H9 (cell line): Measurements from ENCODE around the gene PIM3. TPM values are rescaled to one million over a fixed set of nuclear protein-coding genes. Genes with fewer than 3 reads are reported as not detected.
A peak's percentile ranks its signal among the peaks of the same experiment; 100 is the strongest.
"Not testable (repeated sequence)": the region's sequence is repeated elsewhere in the genome, so short reads cannot be mapped to it uniquely, and the experiment has no call there.

Experiments
- DNase-seq: peaks from one replicate; pipeline ENCODE4 v3.0.0-alpha.2; 2017
- H2AFZ ChIP-seq: one replicate; pipeline ENCODE4 v1.6.1; 2013; ENCODE audit warnings: mild to moderate bottlenecking, low read length, control low read depth, moderate library complexity
- H2AK5ac ChIP-seq: 2 replicates; pipeline ENCODE4 v1.6.1; 2013; ENCODE audit warnings: low read length, control low read depth, mixed read lengths; ENCODE audit not compliant: insufficient read length
- H2BK120ac ChIP-seq: one replicate; pipeline ENCODE4 v1.6.1; 2013; ENCODE audit warnings: low read depth, mild to moderate bottlenecking, low read length, control low read depth, inconsistent platforms; ENCODE audit not compliant: poor library complexity, severe bottlenecking
- H2BK12ac ChIP-seq: 2 replicates; pipeline ENCODE4 v1.6.1; 2013; ENCODE audit warnings: low read length, control low read depth, mixed read lengths, low read depth; ENCODE audit not compliant: insufficient read length
- H2BK15ac ChIP-seq: 2 replicates; pipeline ENCODE4 v1.6.1; 2013; ENCODE audit warnings: low read depth, low read length, control low read depth
- H2BK20ac ChIP-seq: one replicate; pipeline ENCODE4 v1.6.1; 2013; ENCODE audit warnings: low read depth, mild to moderate bottlenecking, low read length, control low read depth, inconsistent platforms; ENCODE audit not compliant: poor library complexity, severe bottlenecking
- H2BK5ac ChIP-seq: 2 replicates; pipeline ENCODE4 v1.6.1; 2013; ENCODE audit warnings: low read length, control low read depth, mixed read lengths; ENCODE audit not compliant: insufficient read length
- H3K14ac ChIP-seq: 2 replicates; pipeline ENCODE4 v1.6.1; 2013; ENCODE audit warnings: low read length, control low read depth; ENCODE audit not compliant: insufficient read depth
- H3K18ac ChIP-seq: 2 replicates; pipeline ENCODE4 v1.6.1; 2013; ENCODE audit warnings: low read depth, mild to moderate bottlenecking, mixed read lengths, low read length, control low read depth; ENCODE audit not compliant: insufficient read length
- H3K23ac ChIP-seq: 2 replicates; pipeline ENCODE4 v1.6.1; 2013; ENCODE audit warnings: low read length, control low read depth, mixed read lengths, low read depth; ENCODE audit not compliant: insufficient read length
- H3K23me2 ChIP-seq: 2 replicates; pipeline ENCODE4 v1.6.1; 2013; ENCODE audit warnings: low read depth, mild to moderate bottlenecking, mixed read lengths, low read length, control low read depth; ENCODE audit not compliant: insufficient read length, poor library complexity, severe bottlenecking
- H3K27ac ChIP-seq: 2 replicates; pipeline ENCODE4 v1.5.1; 2013; ENCODE audit warnings: low read length, control low read depth, mixed read lengths, low read depth; ENCODE audit not compliant: insufficient read length
- H3K27me3 ChIP-seq: 2 replicates; pipeline ENCODE4 v1.6.1; 2013; ENCODE audit warnings: low read length, control low read depth, inconsistent platforms; ENCODE audit not compliant: insufficient read depth
- H3K4ac ChIP-seq: 2 replicates; pipeline ENCODE4 v1.6.1; 2013; ENCODE audit warnings: low read depth, mild to moderate bottlenecking, control low read depth, inconsistent platforms, low read length, moderate library complexity
- H3K4me1 ChIP-seq: 2 replicates; pipeline ENCODE4 v1.6.1; 2013; ENCODE audit warnings: low read length, control low read depth, inconsistent platforms; ENCODE audit not compliant: insufficient read depth
- H3K4me2 ChIP-seq: 2 replicates; pipeline ENCODE4 v1.6.1; 2013; ENCODE audit warnings: low read length, control low read depth, mixed read lengths; ENCODE audit not compliant: insufficient read length, insufficient read depth
- H3K56ac ChIP-seq: 2 replicates; pipeline ENCODE4 v1.6.1; 2013; ENCODE audit warnings: low read depth, mild to moderate bottlenecking, mixed read lengths, low read length, control low read depth; ENCODE audit not compliant: insufficient read length
- H3K79me1 ChIP-seq: 2 replicates; pipeline ENCODE4 v1.6.1; 2013; ENCODE audit warnings: low read depth, mild to moderate bottlenecking, moderate library complexity, low read length, control low read depth, inconsistent platforms; ENCODE audit not compliant: insufficient read depth, poor library complexity, severe bottlenecking
- H3K79me2 ChIP-seq: 2 replicates; pipeline ENCODE4 v1.6.1; 2013; ENCODE audit warnings: low read length, control low read depth, inconsistent platforms; ENCODE audit not compliant: insufficient read depth
- H3K9ac ChIP-seq: 2 replicates; pipeline ENCODE4 v1.6.1; 2013; ENCODE audit warnings: low read length, control low read depth, mixed read lengths; ENCODE audit not compliant: insufficient read length; ENCODE audit errors: extremely low read depth
- H3K9me3 ChIP-seq: one replicate; pipeline ENCODE4 v1.6.1; 2013; ENCODE audit warnings: low read depth, low read length, inconsistent platforms; ENCODE audit not compliant: control insufficient read depth
- H3T11ph ChIP-seq: one replicate; pipeline ENCODE4 v1.6.1; 2013; ENCODE audit warnings: mild to moderate bottlenecking, low read length, control low read depth, inconsistent platforms
- H4K20me1 ChIP-seq: one replicate; pipeline ENCODE4 v1.6.1; 2013; ENCODE audit not compliant: control insufficient read depth, insufficient read length, insufficient read depth
- H4K5ac ChIP-seq: 2 replicates; pipeline ENCODE4 v1.6.1; 2013; ENCODE audit warnings: low read depth, mild to moderate bottlenecking, mixed read lengths, low read length, control low read depth; ENCODE audit not compliant: insufficient read length
- H4K8ac ChIP-seq: replicated peaks from 2 replicates; pipeline ENCODE4 v1.6.1; 2013; ENCODE audit warnings: low read length, control low read depth, mixed read lengths, low read depth; ENCODE audit not compliant: insufficient read length
- H4K91ac ChIP-seq: 2 replicates; pipeline ENCODE4 v1.6.1; 2013; ENCODE audit warnings: low read depth, mild to moderate bottlenecking, moderate library complexity, mixed read lengths, low read length, control low read depth; ENCODE audit not compliant: insufficient read length
- H3K27ac Mint-ChIP-seq, 3 experiments: 2 replicates in 2 of 3; 3 replicates in 1 of 3; pipeline ENCODE4 v1.8.0; 2020 to 2021; ENCODE audit warnings: mixed read lengths in 3 of 3, mild to moderate bottlenecking in 1 of 3, moderate library complexity in 1 of 3
- H3K27me3 Mint-ChIP-seq: 2 replicates; pipeline ENCODE4 v1.8.0; 2021; ENCODE audit warnings: low read depth, mild to moderate bottlenecking, moderate library complexity, mixed read lengths
- H3K36me3 Mint-ChIP-seq, 3 experiments: 2 replicates in 2 of 3; 3 replicates in 1 of 3; pipeline ENCODE4 v1.8.0; 2020 to 2021; ENCODE audit warnings: low read depth in 3 of 3, mixed read lengths in 3 of 3; ENCODE audit not compliant: insufficient read depth in 1 of 3
- H3K4me1 Mint-ChIP-seq, 2 experiments: 2 replicates each; pipeline ENCODE4 v1.8.0; 2020; ENCODE audit warnings: mixed read lengths in 2 of 2
- H3K4me3 Mint-ChIP-seq, 2 experiments: 2 replicates in 1 of 2; 3 replicates in 1 of 2; pipeline ENCODE4 v1.8.0; 2020 to 2021; ENCODE audit warnings: mild to moderate bottlenecking in 2 of 2, mixed read lengths in 2 of 2, moderate library complexity in 1 of 2
- H3K9me3 Mint-ChIP-seq, 2 experiments: 2 replicates in 1 of 2; 3 replicates in 1 of 2; pipeline ENCODE4 v1.8.0; 2020; ENCODE audit warnings: mild to moderate bottlenecking in 2 of 2, mixed read lengths in 2 of 2, moderate library complexity in 1 of 2
- WGBS: extraction: QIAGEN DNeasy Blood & Tissue Kit; methylation state at CpG from one replicate; pipeline ENCODE4 v1.1.7; 2013; ENCODE audit warnings: missing lambda C conversion rate, low lambda C conversion rate, mixed read lengths; ENCODE audit not compliant: insufficient read length; ENCODE audit errors: extremely low coverage; 5-methylcytosine and 5-hydroxymethylcytosine counted together
- total RNA-seq: library from RNA; stranded (reverse); gene quantifications from 2 replicates; pipeline ENCODE4 v1.2.1, GENCODE V29; 2021
- TF ChIP-seq, protein P1 (sequence below): fragments of 200-600 bp; sonication (generic); conservative IDR thresholded peaks from 3 replicates; pipeline ENCODE4 v1.8.0; 2021; ENCODE audit warnings: antibody characterized with exemption, mild to moderate bottlenecking

Gene PIM3
- total RNA-seq, 1 experiment from 2014 or later = 43.4 TPM

GRCh38 chr22:49944399-49944891 is 16.1 kb upstream of the PIM3 start:
- Histone ChIP-seq H3K18ac (no peak overlapping the region), H3K23me2 (no peaks in the 10 kb centered on the region), H2BK15ac (no peak overlapping the region), H3K9me3 (no peaks in the 10 kb centered on the region), H3K79me2 (no peaks in the 10 kb centered on the region), H2AK5ac (no peak overlapping the region), H3K4me1 (no peaks in the 10 kb centered on the region), H3K4ac (no peak overlapping the region), H4K8ac (no peak overlapping the region), H2BK20ac (no peak overlapping the region), H2BK5ac (no peak overlapping the region), H3K14ac (0 out of 2 replicates have a peak overlapping the region, but pooled peaks have one; percentile 37), H3K23ac (no peak overlapping the region), H3K79me1 (no peaks in the 10 kb centered on the region), H4K20me1 (no peaks in the 10 kb centered on the region), H3T11ph (no peak overlapping the region), H4K5ac (no peak overlapping the region), H3K27ac (no peak overlapping the region), H2AFZ (no peak overlapping the region), H3K27me3 (no peaks in the 10 kb centered on the region), H4K91ac (no peak overlapping the region), H3K9ac (no peak overlapping the region), H2BK12ac (no peak overlapping the region), H2BK120ac (no peak overlapping the region), H3K4me2 (no peak overlapping the region), H3K56ac (no peak overlapping the region)
- DNase-seq = no peak
- H3K27me3 Mint-ChIP-seq = no peaks in the 10 kb centered on the region
- H3K27ac Mint-ChIP-seq = no peak overlapping the region
- H3K4me3 Mint-ChIP-seq = no peak overlapping the region
- H3K9me3 Mint-ChIP-seq = no peaks in the 10 kb centered on the region; a peak in 2 of 5 replicates
- TF ChIP-seq, protein P1, sequence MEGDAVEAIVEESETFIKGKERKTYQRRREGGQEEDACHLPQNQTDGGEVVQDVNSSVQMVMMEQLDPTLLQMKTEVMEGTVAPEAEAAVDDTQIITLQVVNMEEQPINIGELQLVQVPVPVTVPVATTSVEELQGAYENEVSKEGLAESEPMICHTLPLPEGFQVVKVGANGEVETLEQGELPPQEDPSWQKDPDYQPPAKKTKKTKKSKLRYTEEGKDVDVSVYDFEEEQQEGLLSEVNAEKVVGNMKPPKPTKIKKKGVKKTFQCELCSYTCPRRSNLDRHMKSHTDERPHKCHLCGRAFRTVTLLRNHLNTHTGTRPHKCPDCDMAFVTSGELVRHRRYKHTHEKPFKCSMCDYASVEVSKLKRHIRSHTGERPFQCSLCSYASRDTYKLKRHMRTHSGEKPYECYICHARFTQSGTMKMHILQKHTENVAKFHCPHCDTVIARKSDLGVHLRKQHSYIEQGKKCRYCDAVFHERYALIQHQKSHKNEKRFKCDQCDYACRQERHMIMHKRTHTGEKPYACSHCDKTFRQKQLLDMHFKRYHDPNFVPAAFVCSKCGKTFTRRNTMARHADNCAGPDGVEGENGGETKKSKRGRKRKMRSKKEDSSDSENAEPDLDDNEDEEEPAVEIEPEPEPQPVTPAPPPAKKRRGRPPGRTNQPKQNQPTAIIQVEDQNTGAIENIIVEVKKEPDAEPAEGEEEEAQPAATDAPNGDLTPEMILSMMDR = no peak
- peaks cover 13 to 21% of the 10 kb centered on the region in 2 experiments for H3K4me1 Mint-ChIP-seq
- no CpG with 5 or more reads among the region's 13 CpGs for WGBS
- no peaks in the 10 kb centered on the region for H3K36me3 Mint-ChIP-seq

DNA sequence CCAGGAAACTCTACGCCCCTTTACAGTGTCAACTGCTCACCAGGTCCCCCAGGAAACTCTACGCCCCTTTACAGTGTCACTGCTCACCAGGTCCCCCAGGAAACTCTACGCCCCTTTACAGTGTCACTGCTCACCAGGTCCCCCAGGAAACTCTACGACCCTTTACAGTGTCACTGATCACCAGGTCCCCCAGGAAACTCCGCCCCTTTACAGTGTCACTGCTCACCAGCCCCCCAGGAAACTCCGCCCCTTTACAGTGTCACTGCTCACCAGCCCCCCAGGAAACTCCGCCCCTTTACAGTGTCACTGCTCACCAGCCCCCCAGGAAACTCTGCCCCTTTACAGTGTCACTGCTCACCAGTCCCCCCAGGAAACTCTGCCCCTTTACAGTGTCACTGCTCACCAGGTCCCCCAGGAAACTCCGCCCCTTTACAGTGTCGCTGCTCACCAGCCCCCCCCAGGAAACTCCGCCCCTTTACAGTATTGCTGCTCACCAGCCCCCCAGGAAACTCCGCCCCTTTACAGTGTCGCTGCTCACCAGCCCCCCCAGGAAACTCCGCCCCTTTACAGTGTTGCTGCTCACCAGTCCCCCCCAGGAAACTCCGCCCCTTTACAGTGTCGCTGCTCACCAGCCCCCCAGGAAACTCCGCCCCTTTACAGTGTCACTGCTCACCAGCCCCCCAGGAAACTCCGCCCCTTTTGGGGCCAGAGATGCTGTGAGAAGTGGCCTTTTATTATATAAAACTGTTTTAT is 15.4 kb upstream of the PIM3 start:
- H2BK12ac ChIP-seq, H3K79me2 ChIP-seq, H4K20me1 ChIP-seq, H3K56ac ChIP-seq, H3K14ac ChIP-seq, H3K18ac ChIP-seq, H2AFZ ChIP-seq, H3K23ac ChIP-seq, H3K4me2 ChIP-seq, H2BK120ac ChIP-seq, H3K27me3 Mint-ChIP-seq, H2BK20ac ChIP-seq, H2BK5ac ChIP-seq, H4K91ac ChIP-seq, H4K5ac ChIP-seq, H3K27ac Mint-ChIP-seq, H2BK15ac ChIP-seq, H3K4me1 ChIP-seq, H3K4ac ChIP-seq, H3K27ac ChIP-seq, H3K4me3 Mint-ChIP-seq, H3K79me1 ChIP-seq, H3K27me3 ChIP-seq, H3T11ph ChIP-seq, DNase-seq, H3K9ac ChIP-seq, H3K9me3 ChIP-seq, H2AK5ac ChIP-seq, H3K23me2 ChIP-seq, H3K9me3 Mint-ChIP-seq, H3K36me3 Mint-ChIP-seq, H4K8ac ChIP-seq: not testable (repeated sequence)
- peaks cover 13 to 22% of the 10 kb centered on the region in 2 experiments for H3K4me1 Mint-ChIP-seq
- WGBS = no CpG with 5 or more reads among the region's 17 CpGs
